NCI-H446 treated with DMSO at 0.1 percent for 48 hours (cell line): ENCODE results near the gene PEX14.
"Not testable (repeated sequence)": the region's sequence is repeated elsewhere in the genome, so short reads cannot be mapped to it uniquely, and the experiment has no call there.

Experiments used
- DNase-seq: peaks from one replicate; lab custom pipeline; 2025; lab: John Stamatoyannopoulos, UW

The PEX14 gene

DNA sequence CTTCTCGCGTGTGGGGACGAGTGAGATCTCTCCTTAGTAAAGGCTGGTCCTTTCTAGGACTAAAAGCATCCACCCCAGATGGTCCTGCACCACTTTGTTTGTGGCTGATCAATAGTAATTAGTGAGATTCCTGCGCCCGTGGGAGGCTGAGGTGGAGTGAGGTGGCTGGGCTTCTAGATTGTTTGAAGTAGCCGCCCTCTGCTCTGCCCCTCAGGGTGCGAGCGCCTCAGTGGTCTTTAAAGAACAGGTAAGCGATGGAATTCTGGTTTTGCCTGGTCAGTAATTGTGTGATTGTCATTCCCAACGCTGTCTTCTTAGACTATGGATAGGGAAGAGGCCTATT, 20.7 kb downstream of the PEX14 start:
- DNase-seq: no peak

GRCh38 chr1:10495952-10496351, 21.2 kb downstream of the PEX14 start:
- DNase-seq: no peak

GRCh38 chr1:10497109-10497508, 22.4 kb downstream of the PEX14 start:
- no peak for DNase-seq

GRCh38 chr1:10498231-10498630, 23.5 kb downstream of the PEX14 start:
- no peak for DNase-seq

- DNase-seq: no peak
Measured at GRCh38 chr1:10502206-10502605, 27.5 kb downstream of the PEX14 start.

GRCh38 chr1:10504249-10504648, 29.5 kb downstream of the PEX14 start:
- no peak for DNase-seq

DNA sequence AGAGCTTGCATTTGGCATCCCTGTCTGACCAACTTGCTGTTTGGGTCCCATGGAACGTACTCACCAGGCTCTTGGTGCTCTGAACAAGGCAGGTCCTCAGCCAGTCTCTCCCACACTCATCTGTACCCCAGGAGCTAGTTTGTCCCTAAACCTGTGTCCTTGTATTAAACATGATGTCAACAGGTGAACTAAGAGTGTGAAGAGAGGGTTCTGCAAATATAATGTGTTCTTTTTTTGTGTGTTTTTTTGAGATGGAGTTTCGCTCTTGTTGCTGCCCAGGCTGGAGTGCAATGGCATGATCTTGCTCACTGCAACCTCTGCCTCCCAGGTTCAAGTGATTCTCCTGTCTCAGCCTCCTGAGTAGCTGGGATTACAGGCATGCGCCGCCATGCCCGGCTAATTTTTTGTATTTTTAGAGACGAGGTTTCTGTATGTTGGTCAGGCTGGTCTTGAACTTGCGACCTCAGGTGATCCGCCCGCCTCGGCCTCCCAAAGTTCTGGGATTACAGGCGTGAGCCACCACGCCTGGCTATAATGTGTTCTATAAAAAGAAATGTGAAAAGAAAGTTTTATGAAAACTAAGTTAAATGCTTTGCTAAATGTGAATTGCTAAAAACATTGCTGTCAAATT, 31.4 kb downstream of the PEX14 start:
- not testable (repeated sequence) for DNase-seq

- DNase-seq: no peak
Measured at GRCh38 chr1:10506677-10507047, 31.9 kb downstream of the PEX14 start.

- peak; percentile 65 for DNase-seq
Measured at GRCh38 chr1:10507111-10507879, 32.5 kb downstream of the PEX14 start.

- no peak for DNase-seq
Measured at GRCh38 chr1:10508511-10508951, 33.8 kb downstream of the PEX14 start.

GRCh38 chr1:10509809-10510509, 35.2 kb downstream of the PEX14 start:
- DNase-seq: no peak

GRCh38 chr1:10510520-10511493, 36.1 kb downstream of the PEX14 start:
- DNase-seq: peak; percentile 56

GRCh38 chr1:10511494-10511885, 36.7 kb downstream of the PEX14 start:
- DNase-seq: no peak

DNA sequence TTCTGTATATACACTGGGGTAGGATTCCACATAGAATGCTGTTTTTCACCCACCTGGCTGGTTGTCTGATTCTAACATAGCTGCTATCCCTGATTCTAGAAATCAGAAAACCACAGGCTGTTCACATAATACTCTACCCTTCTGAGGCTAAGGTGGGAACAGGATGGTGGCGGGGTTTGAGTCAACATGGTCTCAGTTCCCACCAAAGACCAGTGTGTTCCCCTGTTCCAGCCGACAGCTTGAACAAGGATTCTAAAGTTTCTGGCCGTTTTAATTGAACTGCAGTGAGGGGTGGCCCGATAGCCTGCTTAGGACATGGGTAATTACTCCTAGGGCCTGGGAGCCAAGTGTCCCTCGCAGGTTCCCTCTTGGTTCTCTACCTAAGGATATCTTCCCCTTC, 38.4 kb downstream of the PEX14 start:
- no peak for DNase-seq

- peak; percentile 9 for DNase-seq
Measured at GRCh38 chr1:10514490-10515235, 39.9 kb downstream of the PEX14 start.

- DNase-seq: no peak
Measured at GRCh38 chr1:10515301-10515975, 40.7 kb downstream of the PEX14 start.

DNA sequence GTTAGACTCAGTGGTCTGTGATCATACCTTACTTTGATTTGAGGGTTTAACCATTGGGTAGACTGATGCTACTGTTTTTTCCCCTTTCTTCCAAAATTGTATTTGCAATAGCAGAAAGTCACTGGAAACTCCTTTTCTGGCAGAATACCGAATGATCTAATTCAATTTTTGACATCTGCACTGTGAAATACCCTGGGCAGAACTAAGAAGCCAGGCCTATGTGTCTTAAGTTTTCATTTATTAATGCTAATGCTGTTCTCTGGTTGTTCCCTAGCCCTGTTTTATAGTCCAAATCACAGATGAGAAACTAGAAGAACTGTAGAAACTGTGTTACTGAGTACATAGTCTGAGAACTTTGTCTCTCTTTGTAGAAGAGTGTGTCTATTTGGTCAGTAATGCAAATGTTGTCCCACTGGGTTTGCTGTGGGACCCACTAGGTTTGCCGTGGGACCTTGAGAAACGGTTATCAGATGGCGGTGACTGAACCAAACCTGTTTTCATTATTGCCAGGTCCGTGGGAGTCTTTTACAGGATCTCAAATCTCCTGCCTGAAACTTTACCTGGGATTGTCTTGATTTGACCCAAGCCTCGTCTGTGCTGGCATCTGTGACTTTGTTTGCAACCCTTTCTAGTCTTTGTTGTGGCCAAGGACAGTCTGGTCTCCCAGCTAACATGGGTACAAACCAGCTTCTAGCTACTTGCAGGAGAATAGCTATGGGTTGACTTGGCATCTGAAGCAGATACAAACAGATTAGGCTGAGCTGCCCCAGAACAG, 41.4 kb downstream of the PEX14 start:
- no peak for DNase-seq

DNA sequence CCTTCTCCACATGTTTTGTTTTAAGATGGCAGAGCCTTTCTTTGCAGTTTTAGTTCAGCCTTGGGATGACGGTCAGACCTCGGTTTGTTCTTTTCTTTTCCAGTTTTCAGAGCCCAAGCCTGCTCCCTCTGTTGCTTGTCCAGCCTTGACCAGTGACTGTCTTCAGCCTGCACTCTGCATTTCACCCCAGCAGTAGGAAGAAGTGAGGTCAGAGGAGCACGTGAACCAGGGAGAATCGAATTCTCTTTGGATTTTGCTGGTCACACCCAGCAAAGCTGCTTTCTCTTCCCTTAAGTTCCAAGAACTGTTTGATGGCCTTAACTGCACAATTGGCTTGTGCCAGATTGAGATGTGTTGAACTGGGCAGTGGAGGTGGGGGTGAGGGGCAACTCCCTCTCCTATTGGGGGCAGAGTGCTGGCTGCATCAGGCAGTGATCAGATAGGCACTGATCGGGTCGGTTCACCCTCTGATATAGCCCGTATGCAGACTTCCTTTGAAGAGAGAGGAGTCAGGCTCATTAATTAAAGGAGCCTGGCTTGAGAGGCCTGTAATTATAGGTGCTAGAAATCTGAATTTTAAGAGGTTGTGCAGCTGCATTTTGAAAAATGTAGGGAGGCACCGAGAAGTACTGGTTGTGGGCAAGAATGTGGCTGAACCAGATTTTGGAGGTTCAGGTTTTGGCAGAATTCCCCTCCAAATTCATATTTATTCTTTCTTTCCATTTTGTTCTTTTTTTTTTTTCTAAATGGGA, 42.4 kb downstream of the PEX14 start:
- no peak for DNase-seq

- no peak for DNase-seq
Measured at GRCh38 chr1:10517677-10517982, 42.9 kb downstream of the PEX14 start.
